Spinal cord (tissue), 10 donors: ENCODE data around the gene RAI14. TPM values are rescaled to one million over a fixed set of nuclear protein-coding genes. Genes with fewer than 3 reads are reported as not detected.

Experiments
- DNase-seq, 6 donors: peaks; one replicate each; pipeline versions ENCODE4 v3.0.0 to v3.0.0-alpha.2; 2013 to 2015; ENCODE audit warnings: low spot score in 6 of 6, low read depth in 4 of 6
- H3K27ac ChIP-seq: one replicate; pipeline ENCODE4 v1.5.1; 2013; ENCODE audit warnings: low read depth, low read length, control low read depth
- H3K27me3 ChIP-seq: one replicate; pipeline ENCODE4 v1.6.1; 2013; ENCODE audit warnings: low read length; ENCODE audit not compliant: control insufficient read depth, insufficient read depth
- H3K36me3 ChIP-seq: one replicate; pipeline ENCODE4 v1.6.1; 2013; ENCODE audit warnings: low read length; ENCODE audit not compliant: control insufficient read depth, insufficient read depth
- H3K4me1 ChIP-seq: one replicate; pipeline ENCODE4 v1.6.1; 2013; ENCODE audit warnings: low read length; ENCODE audit not compliant: control insufficient read depth, insufficient read depth
- H3K4me3 ChIP-seq: one replicate; pipeline ENCODE4 v1.5.1; 2013; ENCODE audit warnings: low read depth, low read length, control low read depth
- H3K9me3 ChIP-seq: one replicate; pipeline ENCODE4 v1.6.1; 2013; ENCODE audit warnings: low read length; ENCODE audit not compliant: control insufficient read depth, insufficient read depth
- WGBS: methylation state at CpG from one replicate; pipeline ENCODE4 v1.1.5; 2013; ENCODE audit warnings: missing lambda C conversion rate; ENCODE audit not compliant: insufficient coverage; 5-methylcytosine and 5-hydroxymethylcytosine counted together
- polyA plus RNA-seq, 2 donors: library from polyadenylated mRNA; unstranded; fragments of 120-200 nt; gene quantifications; one replicate each; pipeline ENCODE4 v1.2.1, GENCODE V29; 2013; ENCODE audit not compliant: insufficient read length in 2 of 2
- total RNA-seq, 2 donors: library from RNA; depleted of rRNA in 1 of 2; stranded (reverse); fragments of 120-200 nt in 1 of 2; fragments of >200 nt in 1 of 2; gene quantifications; one replicate each; pipeline versions ENCODE4 v1.2.3 to v1.2.4, GENCODE V29; 2013 to 2014
- donor health status: healthy.

The RAI14 gene
- total and polyA plus RNA-seq, 4 donors, result 17.3 to 48.8 (median 26.9) TPM

GRCh38 chr5:34703767-34704713 is 47.9 kb downstream of the RAI14 start:
- Histone ChIP-seq H3K36me3 (no peaks in the 10 kb centered on the region), H3K27me3 (no peaks in the 10 kb centered on the region), H3K4me1 (peaks cover 4% of the 10 kb centered on the region), H3K9me3 (no peaks in the 10 kb centered on the region), H3K27ac (no peak overlapping the region), H3K4me3 (no peak overlapping the region)
- WGBS, result 50% methylated on average over 1 of the region's 10 CpGs
- no peak for DNase-seq

- DNase-seq, result no peak
- no peaks in the 10 kb centered on the region for H3K9me3 ChIP-seq
- H3K27ac ChIP-seq, result no peak overlapping the region
- H3K4me1 ChIP-seq, result peaks cover 4% of the 10 kb centered on the region
- WGBS, result no CpG with 5 or more reads among the region's 1 CpG
- no peak overlapping the region for H3K4me3 ChIP-seq
- no peaks in the 10 kb centered on the region for H3K36me3 ChIP-seq
- H3K27me3 ChIP-seq, result no peaks in the 10 kb centered on the region
These were observed 50.0 kb downstream of the RAI14 start for GRCh38 chr5:34706084-34706483.

DNA sequence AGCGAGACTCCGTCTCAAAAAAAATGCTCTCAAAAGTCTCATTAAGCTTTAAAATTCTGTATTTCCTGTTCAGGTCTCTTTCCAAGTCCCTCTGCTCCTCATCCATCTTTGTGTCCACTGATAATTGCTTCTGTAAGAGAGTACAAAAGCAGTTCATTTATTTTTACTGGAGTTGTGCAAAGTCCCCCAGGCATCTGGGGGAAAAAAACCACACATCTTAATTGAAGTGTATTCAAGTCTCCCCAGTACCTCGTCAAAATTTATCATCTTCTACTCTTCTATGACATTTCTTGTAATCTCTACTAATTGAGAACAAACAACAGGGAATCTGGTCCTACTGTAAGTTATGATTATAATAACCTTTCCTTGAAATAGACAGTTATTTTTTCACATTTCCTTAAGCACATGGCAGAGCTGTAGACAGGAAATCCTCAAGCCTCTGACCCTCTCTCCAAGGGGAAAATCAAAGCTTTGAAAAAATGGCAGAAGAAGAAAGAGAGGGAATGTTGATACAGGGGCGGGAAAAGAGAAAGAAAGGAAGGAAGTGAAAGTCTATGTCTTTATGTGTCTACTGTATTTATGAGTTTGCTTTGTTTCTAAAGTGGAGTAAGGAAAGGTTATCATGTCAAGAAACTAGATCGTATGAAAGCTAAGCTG is 51.5 kb downstream of the RAI14 start:
- no peaks in the 10 kb centered on the region for H3K27me3 ChIP-seq
- H3K4me3 ChIP-seq, result no peak overlapping the region
- H3K36me3 ChIP-seq, result no peaks in the 10 kb centered on the region
- WGBS, result 80% methylated on average over 1 of the region's 5 CpGs
- peaks cover 4% of the 10 kb centered on the region for H3K4me1 ChIP-seq
- no peaks in the 10 kb centered on the region for H3K9me3 ChIP-seq
- H3K27ac ChIP-seq, result no peak overlapping the region
- DNase-seq, result peak in 1 of 6 donors; percentile 69

- WGBS, result no CpG with 5 or more reads among the region's 2 CpGs
- no peaks in the 10 kb centered on the region for H3K36me3 ChIP-seq
- DNase-seq, result no peak
- no peak overlapping the region for H3K27ac ChIP-seq
- H3K4me3 ChIP-seq, result no peak overlapping the region
- no peaks in the 10 kb centered on the region for H3K9me3 ChIP-seq
- H3K27me3 ChIP-seq, result no peaks in the 10 kb centered on the region
- H3K4me1 ChIP-seq, result peaks cover 4% of the 10 kb centered on the region
These were observed 52.6 kb downstream of the RAI14 start for GRCh38 chr5:34708777-34709176.

GRCh38 chr5:34709861-34710673 is 53.9 kb downstream of the RAI14 start:
- H3K27ac ChIP-seq, result no peak overlapping the region
- no peak for DNase-seq
- no peaks in the 10 kb centered on the region for H3K9me3 ChIP-seq
- H3K4me1 ChIP-seq, result peaks cover 4% of the 10 kb centered on the region
- no peak overlapping the region for H3K4me3 ChIP-seq
- H3K36me3 ChIP-seq, result no peaks in the 10 kb centered on the region
- H3K27me3 ChIP-seq, result no peaks in the 10 kb centered on the region
- 100% methylated on average over 1 of the region's 6 CpGs for WGBS

- DNase-seq, result no peak
- Histone ChIP-seq H3K4me3 (no peak overlapping the region), H3K4me1 (peaks cover 3% of the 10 kb centered on the region), H3K36me3 (no peaks in the 10 kb centered on the region), H3K27me3 (no peaks in the 10 kb centered on the region), H3K9me3 (no peaks in the 10 kb centered on the region), H3K27ac (no peak overlapping the region)
- WGBS, result 100% methylated on average over 1 of the region's 4 CpGs
These were observed 56.4 kb downstream of the RAI14 start for GRCh38 chr5:34712565-34712964.

GRCh38 chr5:34715711-34716110 is 59.6 kb downstream of the RAI14 start:
- DNase-seq, result no peak
- Histone ChIP-seq H3K27ac (no peak overlapping the region), H3K36me3 (no peaks in the 10 kb centered on the region), H3K4me1 (peaks cover 3% of the 10 kb centered on the region), H3K9me3 (no peaks in the 10 kb centered on the region), H3K27me3 (no peaks in the 10 kb centered on the region), H3K4me3 (no peak overlapping the region)
- WGBS, result no CpG with 5 or more reads among the region's 1 CpG

DNA sequence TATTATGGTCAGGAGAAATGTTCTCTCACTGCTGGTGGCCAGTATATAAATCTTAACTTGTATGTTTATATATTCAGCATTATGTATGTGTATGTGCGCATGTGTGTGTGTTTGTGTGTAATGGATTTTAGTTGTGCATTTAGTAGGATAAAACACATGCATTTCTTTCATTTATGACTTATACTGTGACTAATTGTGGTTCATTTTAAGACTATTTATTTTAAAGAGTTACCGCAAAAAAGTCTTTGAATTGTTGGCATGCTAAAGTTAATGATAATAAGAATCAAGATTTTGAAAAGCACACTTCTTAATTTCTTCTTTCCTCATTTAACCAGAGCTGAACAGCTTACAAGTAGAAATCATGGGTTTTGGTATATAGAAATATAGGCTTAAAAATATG is 60.9 kb downstream of the RAI14 start:
- no peak overlapping the region for H3K4me3 ChIP-seq
- no peaks in the 10 kb centered on the region for H3K9me3 ChIP-seq
- no CpG with 5 or more reads among the region's 2 CpGs for WGBS
- no peak for DNase-seq
- H3K4me1 ChIP-seq, result peaks cover 3% of the 10 kb centered on the region
- H3K27me3 ChIP-seq, result no peaks in the 10 kb centered on the region
- H3K27ac ChIP-seq, result no peak overlapping the region
- H3K36me3 ChIP-seq, result no peaks in the 10 kb centered on the region
